ENCODE data around the gene EFCAB8.
A peak's percentile ranks its signal among the peaks of the same experiment; 100 is the strongest.

Gene EFCAB8

DNA sequence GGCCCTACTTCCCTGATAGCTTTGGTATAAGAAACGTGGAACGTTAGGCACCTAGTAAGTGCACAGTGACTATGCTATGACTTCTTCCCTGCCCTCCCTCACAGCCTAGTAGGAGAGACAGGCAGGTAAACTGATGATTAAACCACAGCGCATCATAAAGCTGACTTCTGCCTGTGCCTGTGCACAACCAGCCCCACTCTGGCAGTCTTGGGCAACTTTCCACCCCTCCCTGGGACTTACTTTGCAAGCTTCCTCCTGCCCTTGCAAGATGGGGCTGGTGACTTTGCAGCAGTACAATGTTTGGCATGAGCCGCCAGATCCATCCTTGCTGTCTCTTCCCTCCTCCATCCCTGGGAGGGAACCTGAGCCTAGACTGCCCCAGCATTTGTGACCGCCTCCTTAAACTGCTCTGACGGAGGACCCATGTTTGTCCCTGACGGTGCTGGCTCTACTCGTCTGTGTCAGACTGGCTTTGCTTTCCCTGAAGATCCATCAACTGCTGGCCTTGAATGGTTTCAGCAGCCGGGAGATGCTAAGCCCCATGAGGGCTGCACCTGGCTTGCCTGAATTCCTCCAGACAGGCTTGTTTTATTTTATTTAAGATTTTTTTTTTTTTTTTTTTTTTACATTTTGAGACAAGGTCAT lies 36.1 kb downstream of the EFCAB8 start:
- Histone ChIP-seq H3K4me3 (ENCODE audit: low read depth in 1 of 2, low read length in 2 of 2) (no peak overlapping the region), H2AFZ (ENCODE audit: low read depth, low read length) (no peak overlapping the region), H3K36me3 (ENCODE audit: insufficient read depth, low read length) (no peaks in the 10 kb centered on the region), H3K27ac (ENCODE audit: low read length) (no peak overlapping the region), H4K20me1 (ENCODE audit: insufficient read depth, low read length) (no peaks in the 10 kb centered on the region), H3K4me1 (ENCODE audit: insufficient read depth, low read length) (no peaks in the 10 kb centered on the region), H3K27me3 (ENCODE audit: insufficient read depth, low read length, poor library complexity) (no peaks in the 10 kb centered on the region), H3K4me2 (ENCODE audit: insufficient read depth, low read length) (no peak overlapping the region), H3K9ac (ENCODE audit: low read depth, low read length) (no peak overlapping the region), H3K79me2 (ENCODE audit: insufficient read depth, low read length) (no peaks in the 10 kb centered on the region), H3K9me3 (ENCODE audit: insufficient read depth, low read length, severe bottlenecking) (no peaks in the 10 kb centered on the region)
- DNase-seq (no peak), ATAC-seq (ENCODE audit: insufficient read depth, low read depth) (no peak)
- no peak for TF ChIP-seq EZH2 (IDR thresholded peaks at IDR 0.05; ENCODE audit: borderline replicate concordance, low read depth, low read length, severe bottlenecking)
- TF ChIP-seq, protein P1, sequence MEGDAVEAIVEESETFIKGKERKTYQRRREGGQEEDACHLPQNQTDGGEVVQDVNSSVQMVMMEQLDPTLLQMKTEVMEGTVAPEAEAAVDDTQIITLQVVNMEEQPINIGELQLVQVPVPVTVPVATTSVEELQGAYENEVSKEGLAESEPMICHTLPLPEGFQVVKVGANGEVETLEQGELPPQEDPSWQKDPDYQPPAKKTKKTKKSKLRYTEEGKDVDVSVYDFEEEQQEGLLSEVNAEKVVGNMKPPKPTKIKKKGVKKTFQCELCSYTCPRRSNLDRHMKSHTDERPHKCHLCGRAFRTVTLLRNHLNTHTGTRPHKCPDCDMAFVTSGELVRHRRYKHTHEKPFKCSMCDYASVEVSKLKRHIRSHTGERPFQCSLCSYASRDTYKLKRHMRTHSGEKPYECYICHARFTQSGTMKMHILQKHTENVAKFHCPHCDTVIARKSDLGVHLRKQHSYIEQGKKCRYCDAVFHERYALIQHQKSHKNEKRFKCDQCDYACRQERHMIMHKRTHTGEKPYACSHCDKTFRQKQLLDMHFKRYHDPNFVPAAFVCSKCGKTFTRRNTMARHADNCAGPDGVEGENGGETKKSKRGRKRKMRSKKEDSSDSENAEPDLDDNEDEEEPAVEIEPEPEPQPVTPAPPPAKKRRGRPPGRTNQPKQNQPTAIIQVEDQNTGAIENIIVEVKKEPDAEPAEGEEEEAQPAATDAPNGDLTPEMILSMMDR (IDR thresholded peaks at IDR 0.05; ENCODE audit: borderline replicate concordance, extremely low read depth, low read length, poor library complexity, severe bottlenecking): no peak

DNA sequence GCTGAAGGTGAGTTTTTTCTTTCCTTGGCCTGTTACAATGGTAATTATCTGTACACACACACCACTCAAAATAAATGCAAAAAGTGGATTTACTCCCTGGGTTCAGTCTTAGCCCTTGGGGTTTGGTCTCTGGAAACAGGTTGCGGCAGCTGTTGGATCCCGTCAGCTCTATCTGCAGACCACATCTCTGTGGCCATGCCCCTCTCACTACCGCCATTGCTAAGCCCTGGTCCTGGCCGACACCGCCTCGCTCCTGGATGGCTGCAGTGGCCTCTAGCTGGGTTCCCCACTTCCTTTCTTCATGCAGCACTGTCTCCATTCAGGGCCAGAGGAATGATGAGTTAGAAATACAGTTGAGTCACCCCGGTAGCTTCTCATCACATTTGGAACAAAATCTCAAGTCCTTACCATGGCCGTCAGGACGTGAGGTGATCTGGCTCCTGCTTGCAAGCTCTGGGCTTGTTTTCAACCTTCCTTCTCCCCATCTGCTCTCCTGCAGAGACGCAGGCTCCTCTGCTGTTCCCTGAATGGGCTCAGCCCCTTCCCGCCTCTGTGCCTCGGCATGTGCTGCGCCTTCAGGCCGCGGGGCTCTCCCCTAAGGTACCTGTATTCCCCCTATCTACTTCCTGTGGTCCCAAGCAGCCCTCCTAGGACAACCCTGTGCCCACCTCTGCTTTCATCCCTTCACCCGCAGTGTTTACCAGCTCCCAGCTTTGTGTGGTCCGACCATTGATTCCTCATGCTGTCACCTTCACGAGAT lies 38.0 kb downstream of the EFCAB8 start:
- TF ChIP-seq, protein P1 (IDR thresholded peaks at IDR 0.05; ENCODE audit: borderline replicate concordance, extremely low read depth, low read length, poor library complexity, severe bottlenecking): no peak
- no peak for TF ChIP-seq EZH2 (IDR thresholded peaks at IDR 0.05; ENCODE audit: borderline replicate concordance, low read depth, low read length, severe bottlenecking)
- DNase-seq (peak; percentile 21), ATAC-seq (ENCODE audit: insufficient read depth, low read depth) (peak; percentile 30; the same call in 1 of the 3 replicates)
- no peak overlapping the region for H3K27ac ChIP-seq (ENCODE audit: low read length)
- no peaks in the 10 kb centered on the region for H4K20me1 ChIP-seq (ENCODE audit: insufficient read depth, low read length)
- no peak overlapping the region for H3K4me3 ChIP-seq (ENCODE audit: low read depth in 1 of 2, low read length in 2 of 2)
- H3K79me2 ChIP-seq (ENCODE audit: insufficient read depth, low read length): no peaks in the 10 kb centered on the region
- no peak overlapping the region for H3K4me2 ChIP-seq (ENCODE audit: insufficient read depth, low read length)
- no peaks in the 10 kb centered on the region for H3K36me3 ChIP-seq (ENCODE audit: insufficient read depth, low read length)
- H3K4me1 ChIP-seq (ENCODE audit: insufficient read depth, low read length): no peaks in the 10 kb centered on the region
- no peak overlapping the region for H3K9ac ChIP-seq (ENCODE audit: low read depth, low read length)
- no peaks in the 10 kb centered on the region for H3K9me3 ChIP-seq (ENCODE audit: insufficient read depth, low read length, severe bottlenecking)
- H2AFZ ChIP-seq (ENCODE audit: low read depth, low read length): no peak overlapping the region
- no peaks in the 10 kb centered on the region for H3K27me3 ChIP-seq (ENCODE audit: insufficient read depth, low read length, poor library complexity)

DNA sequence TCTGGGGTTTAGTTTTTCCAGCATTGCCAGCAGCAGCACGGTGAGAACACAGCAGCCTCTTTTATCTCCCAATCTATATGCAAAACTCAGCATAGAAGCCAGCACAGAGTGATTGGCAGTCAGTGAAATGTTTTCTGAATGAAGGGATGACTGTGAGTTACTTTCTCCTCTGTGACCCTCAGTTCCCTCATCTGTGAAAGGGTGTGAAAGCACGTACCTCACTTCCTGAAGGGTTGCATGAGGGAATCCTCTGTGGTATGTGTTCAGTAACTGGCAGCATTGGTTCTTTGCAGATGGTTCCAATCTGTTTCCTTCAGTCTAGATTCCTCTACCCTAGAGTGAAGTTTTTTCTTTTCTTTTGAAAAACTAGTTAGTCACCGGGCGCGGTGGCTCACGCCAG lies 40.0 kb downstream of the EFCAB8 start:
- no peak overlapping the region for H3K4me2 ChIP-seq (ENCODE audit: insufficient read depth, low read length)
- H3K9ac ChIP-seq (ENCODE audit: low read depth, low read length): no peak overlapping the region
- H3K79me2 ChIP-seq (ENCODE audit: insufficient read depth, low read length): no peaks in the 10 kb centered on the region
- TF ChIP-seq, protein P1 (IDR thresholded peaks at IDR 0.05; ENCODE audit: borderline replicate concordance, extremely low read depth, low read length, poor library complexity, severe bottlenecking): no peak
- no peak for TF ChIP-seq EZH2 (IDR thresholded peaks at IDR 0.05; ENCODE audit: borderline replicate concordance, low read depth, low read length, severe bottlenecking)
- no peak overlapping the region for H3K4me3 ChIP-seq (ENCODE audit: low read depth in 1 of 2, low read length in 2 of 2)
- ATAC-seq (ENCODE audit: insufficient read depth, low read depth) (no peak), DNase-seq (no peak)
- H3K36me3 ChIP-seq (ENCODE audit: insufficient read depth, low read length): no peaks in the 10 kb centered on the region
- H2AFZ ChIP-seq (ENCODE audit: low read depth, low read length): no peak overlapping the region
- H3K27ac ChIP-seq (ENCODE audit: low read length): no peak overlapping the region
- no peaks in the 10 kb centered on the region for H3K9me3 ChIP-seq (ENCODE audit: insufficient read depth, low read length, severe bottlenecking)
- no peaks in the 10 kb centered on the region for H3K4me1 ChIP-seq (ENCODE audit: insufficient read depth, low read length)
- H4K20me1 ChIP-seq (ENCODE audit: insufficient read depth, low read length): no peaks in the 10 kb centered on the region
- no peaks in the 10 kb centered on the region for H3K27me3 ChIP-seq (ENCODE audit: insufficient read depth, low read length, poor library complexity)

All from DND-41 (cell line).